Neuronal stem cell (in vitro differentiated cells): ENCODE measurements around the gene GABRG3.

Experiments
- DNase-seq: peaks from one replicate; pipeline ENCODE4 v3.0.0-alpha.2; 2013; ENCODE audit warnings: low spot score
- H2AFZ ChIP-seq: one replicate; pipeline ENCODE4 v1.6.1; 2013; ENCODE audit warnings: mild to moderate bottlenecking, low read length, inconsistent platforms
- H2AK5ac ChIP-seq: 2 replicates; pipeline ENCODE4 v1.6.1; 2013; ENCODE audit warnings: low read depth, mild to moderate bottlenecking, inconsistent platforms, low read length, moderate library complexity, mixed read lengths
- H2BK120ac ChIP-seq: 2 replicates; pipeline ENCODE4 v1.6.1; 2013; ENCODE audit warnings: low read depth, mild to moderate bottlenecking, inconsistent platforms, low read length, moderate library complexity, mixed read lengths
- H2BK12ac ChIP-seq: one replicate; pipeline ENCODE4 v1.6.1; 2013; ENCODE audit warnings: low read length, inconsistent platforms
- H2BK15ac ChIP-seq: 2 replicates; pipeline ENCODE4 v1.6.1; 2013; ENCODE audit warnings: mild to moderate bottlenecking, low read length, inconsistent platforms, mixed read lengths
- H2BK5ac ChIP-seq: one replicate; pipeline ENCODE4 v1.6.1; 2013; ENCODE audit warnings: inconsistent platforms, mild to moderate bottlenecking, low read length, moderate library complexity
- H3K14ac ChIP-seq: one replicate; pipeline ENCODE4 v1.6.1; 2013; ENCODE audit warnings: low read length, inconsistent platforms
- H3K18ac ChIP-seq: 2 replicates; pipeline ENCODE4 v1.6.1; 2013; ENCODE audit warnings: low read length, inconsistent platforms
- H3K23ac ChIP-seq: 2 replicates; pipeline ENCODE4 v1.6.1; 2013; ENCODE audit warnings: low read depth, mild to moderate bottlenecking, mixed read lengths, low read length, inconsistent platforms; ENCODE audit not compliant: poor library complexity
- H3K27ac ChIP-seq: replicated peaks from 3 replicates; pipeline ENCODE4 v1.5.1; 2013; ENCODE audit warnings: low read length, inconsistent platforms
- H3K27me3 ChIP-seq, 3 experiments: 2 replicates each; pipeline ENCODE4 v1.6.1; 2013; ENCODE audit warnings: low read length in 3 of 3, mild to moderate bottlenecking in 2 of 3, inconsistent platforms in 1 of 3, low read depth in 1 of 3, mixed read lengths in 1 of 3, moderate library complexity in 1 of 3; ENCODE audit not compliant: control insufficient read depth in 3 of 3, insufficient read depth in 3 of 3
- H3K36me3 ChIP-seq, 2 donors: replicated peaks in 1 of 2; 2 replicates each; pipeline ENCODE4 v1.6.1; 2013; ENCODE audit warnings: low read length in 2 of 2; ENCODE audit not compliant: control insufficient read depth in 2 of 2, insufficient read depth in 2 of 2
- H3K4ac ChIP-seq: 2 replicates; pipeline ENCODE4 v1.6.1; 2013; ENCODE audit warnings: inconsistent platforms, mild to moderate bottlenecking, low read length, moderate library complexity
- H3K4me1 ChIP-seq, 2 donors: 1 replicate in 1 of 2; 2 replicates in 1 of 2; pipeline ENCODE4 v1.6.1; 2013; ENCODE audit warnings: low read length in 2 of 2, low read depth in 1 of 2; ENCODE audit not compliant: control insufficient read depth in 2 of 2, insufficient read depth in 1 of 2
- H3K4me2 ChIP-seq: one replicate; pipeline ENCODE4 v1.6.1; 2013; ENCODE audit warnings: mild to moderate bottlenecking, low read length, inconsistent platforms; ENCODE audit not compliant: insufficient read depth, poor library complexity, severe bottlenecking
- H3K4me3 ChIP-seq, 2 donors: 2 replicates each; pipeline ENCODE4 v1.5.1; 2013; ENCODE audit warnings: low read length in 2 of 2, mild to moderate bottlenecking in 2 of 2, inconsistent platforms in 1 of 2, moderate library complexity in 1 of 2
- H3K79me1 ChIP-seq: one replicate; pipeline ENCODE4 v1.6.1; 2013; ENCODE audit warnings: low read depth, mild to moderate bottlenecking, inconsistent platforms, low read length, moderate library complexity
- H3K9ac ChIP-seq: one replicate; pipeline ENCODE4 v1.6.1; 2013; ENCODE audit warnings: mild to moderate bottlenecking, low read depth, low read length, inconsistent platforms; ENCODE audit not compliant: poor library complexity
- H3K9me3 ChIP-seq, 2 donors: replicated peaks in 1 of 2; 2 replicates each; pipeline versions ENCODE3 to v1.6.1; 2013; ENCODE audit warnings: low read length in 2 of 2, mild to moderate bottlenecking in 2 of 2, inconsistent platforms in 1 of 2, low read depth in 1 of 2, mixed read lengths in 1 of 2, moderate library complexity in 1 of 2; ENCODE audit not compliant: control insufficient read depth in 2 of 2, insufficient read depth in 1 of 2
- H4K8ac ChIP-seq: one replicate; pipeline ENCODE4 v1.6.1; 2013; ENCODE audit warnings: low read depth, mild to moderate bottlenecking, inconsistent platforms, low read length, moderate library complexity
- H4K91ac ChIP-seq: one replicate; pipeline ENCODE4 v1.6.1; 2013; ENCODE audit warnings: low read length, low read depth, mild to moderate bottlenecking, inconsistent platforms; ENCODE audit not compliant: poor library complexity
- WGBS, 2 donors: extraction: QIAGEN DNeasy Blood & Tissue Kit; methylation state at CpG; one replicate each; pipeline ENCODE4 v1.1.7; 2013; ENCODE audit warnings: missing lambda C conversion rate in 2 of 2, mixed read lengths in 1 of 2; ENCODE audit not compliant: insufficient read length in 2 of 2, insufficient replicate concordance in 1 of 2; ENCODE audit errors: extremely low coverage in 2 of 2; 5-methylcytosine and 5-hydroxymethylcytosine counted together

GABRG3 gene

DNA sequence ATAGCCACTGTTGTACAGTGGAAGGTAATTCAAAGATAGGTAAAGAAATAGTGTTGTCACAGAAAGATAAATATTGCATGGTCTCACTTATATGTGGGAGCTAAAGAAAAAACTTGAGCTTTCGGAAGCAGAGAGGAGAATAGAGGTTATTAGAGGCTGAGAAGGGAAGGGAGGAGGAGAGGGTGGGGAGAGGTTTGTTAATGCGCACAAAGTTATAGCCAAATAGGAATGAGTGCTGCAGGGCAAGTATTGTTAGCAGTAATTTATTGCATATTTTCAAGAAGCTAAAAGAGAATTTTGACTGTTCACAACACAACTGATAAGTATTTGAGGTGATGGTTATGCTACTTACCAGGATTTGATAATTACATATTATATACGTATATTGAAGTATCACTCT is 154.2 kb downstream of the GABRG3 start:
- H2BK120ac ChIP-seq, result no peak overlapping the region
- no peaks in the 10 kb centered on the region for H3K9me3 ChIP-seq
- H4K8ac ChIP-seq, result no peak overlapping the region
- no peak for DNase-seq
- no peak overlapping the region for H3K9ac ChIP-seq
- no peak overlapping the region for H3K14ac ChIP-seq
- no peaks in the 10 kb centered on the region for H3K36me3 ChIP-seq
- no peak overlapping the region for H3K18ac ChIP-seq
- WGBS, 2 donors, result no CpG with 5 or more reads among the region's 3 CpGs
- H4K91ac ChIP-seq, result no peak overlapping the region
- H3K4me3 ChIP-seq, result no peak overlapping the region
- no peak overlapping the region for H2AFZ ChIP-seq
- H3K79me1 ChIP-seq, result no peaks in the 10 kb centered on the region
- no peak overlapping the region for H3K23ac ChIP-seq
- no peak overlapping the region for H2BK12ac ChIP-seq
- H3K4me1 ChIP-seq, result peaks cover 0 to 4% of the 10 kb centered on the region in 2 donors
- no peak overlapping the region for H3K4ac ChIP-seq
- no peaks in the 10 kb centered on the region for H3K27me3 ChIP-seq
- no peak overlapping the region for H2AK5ac ChIP-seq
- no peak overlapping the region for H3K4me2 ChIP-seq
- H2BK15ac ChIP-seq, result no peak overlapping the region
- H3K27ac ChIP-seq, result no peak overlapping the region
- H2BK5ac ChIP-seq, result no peak overlapping the region

DNA sequence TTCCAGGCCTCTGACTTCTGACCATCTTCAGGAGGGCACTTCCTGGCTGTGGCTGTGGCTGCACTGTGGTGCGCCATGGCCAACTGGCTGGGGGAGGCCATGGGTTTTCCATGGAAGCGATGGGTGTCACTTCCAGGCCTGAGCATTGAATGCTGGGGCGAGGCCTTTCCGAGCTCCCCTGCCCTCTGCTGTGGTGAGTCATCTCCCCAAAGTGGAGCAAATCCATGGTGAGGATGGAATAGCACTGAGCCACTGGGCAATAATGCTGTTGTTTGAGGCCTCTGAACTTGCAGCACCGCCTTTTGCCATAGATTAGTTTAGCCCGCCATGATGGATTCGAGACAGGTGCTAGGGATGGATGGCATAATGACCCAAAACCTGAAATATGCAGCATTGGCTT is 155.5 kb downstream of the GABRG3 start:
- no peak overlapping the region for H3K14ac ChIP-seq
- H3K4me1 ChIP-seq, result peaks cover 0 to 4% of the 10 kb centered on the region in 2 donors
- no peak overlapping the region for H4K8ac ChIP-seq
- H3K27me3 ChIP-seq, result no peaks in the 10 kb centered on the region
- no peak overlapping the region for H2AFZ ChIP-seq
- H3K79me1 ChIP-seq, result no peaks in the 10 kb centered on the region
- H2BK120ac ChIP-seq, result no peak overlapping the region
- no CpG with 5 or more reads among the region's 7 CpGs for WGBS, 2 donors
- no peaks in the 10 kb centered on the region for H3K36me3 ChIP-seq
- H3K4me2 ChIP-seq, result no peak overlapping the region
- H2BK12ac ChIP-seq, result no peak overlapping the region
- peak overlapping the region; percentile 30 for H2BK15ac ChIP-seq
- peak overlapping the region in 1 of 2 donors; percentile 44 for H3K4me3 ChIP-seq
- peak overlapping the region; percentile 24 for H2AK5ac ChIP-seq
- no peak for DNase-seq
- no peak overlapping the region for H2BK5ac ChIP-seq
- H3K23ac ChIP-seq, result no peak overlapping the region
- no peaks in the 10 kb centered on the region for H3K9me3 ChIP-seq
- no peak overlapping the region for H3K27ac ChIP-seq
- no peak overlapping the region for H4K91ac ChIP-seq
- H3K9ac ChIP-seq, result no peak overlapping the region
- H3K18ac ChIP-seq, result no peak overlapping the region
- H3K4ac ChIP-seq, result no peak overlapping the region

DNA sequence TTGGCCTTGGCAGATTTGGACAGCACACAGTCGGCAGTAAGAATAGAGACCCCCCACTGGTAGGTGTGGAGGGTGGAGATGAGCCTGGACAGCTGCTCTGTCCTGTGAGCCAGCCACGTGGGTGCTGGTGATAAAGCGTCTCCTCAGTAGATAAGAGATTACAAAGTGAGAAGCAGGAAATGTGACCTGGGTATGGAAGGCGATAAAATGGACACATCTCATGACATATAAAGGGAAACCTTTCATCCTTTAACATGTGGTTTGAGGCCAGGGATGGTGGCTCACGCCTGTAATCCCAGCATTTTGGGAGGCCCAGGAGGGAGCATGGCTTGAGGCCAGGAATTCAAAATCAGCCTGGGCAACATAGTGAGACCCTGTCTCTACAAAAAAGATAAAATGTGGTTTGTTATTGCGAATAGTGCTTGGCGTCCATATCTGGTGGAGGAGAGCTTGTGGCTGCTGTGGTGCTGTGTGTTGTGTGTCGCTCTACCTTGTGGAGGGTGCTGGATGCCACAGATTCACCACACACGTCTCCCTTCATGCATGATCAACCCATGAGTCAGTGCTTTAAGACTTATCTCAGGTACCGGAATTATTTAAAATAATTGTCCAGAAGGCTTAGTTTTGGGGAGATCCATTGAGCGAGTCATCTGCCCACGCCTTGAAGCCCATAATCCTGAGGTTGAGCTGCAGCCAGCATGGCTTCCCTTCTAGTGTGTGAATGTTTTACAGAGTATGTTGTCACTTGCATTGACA is 157.0 kb downstream of the GABRG3 start:
- H3K79me1 ChIP-seq, result no peaks in the 10 kb centered on the region
- no peak overlapping the region for H2AK5ac ChIP-seq
- no peak overlapping the region for H4K91ac ChIP-seq
- H3K9me3 ChIP-seq, result no peaks in the 10 kb centered on the region
- WGBS, 2 donors, result no CpG with 5 or more reads among the region's 12 CpGs
- no peaks in the 10 kb centered on the region for H3K36me3 ChIP-seq
- no peak overlapping the region for H4K8ac ChIP-seq
- no peak overlapping the region for H3K14ac ChIP-seq
- H2BK12ac ChIP-seq, result no peak overlapping the region
- no peak overlapping the region for H2BK120ac ChIP-seq
- H3K4me3 ChIP-seq, result no peak overlapping the region
- no peak overlapping the region for H3K23ac ChIP-seq
- H3K9ac ChIP-seq, result no peak overlapping the region
- H3K4ac ChIP-seq, result no peak overlapping the region
- H3K27me3 ChIP-seq, result no peaks in the 10 kb centered on the region
- H2BK15ac ChIP-seq, result no peak overlapping the region
- peaks cover 0 to 4% of the 10 kb centered on the region in 2 donors for H3K4me1 ChIP-seq
- no peak overlapping the region for H2AFZ ChIP-seq
- no peak overlapping the region for H3K27ac ChIP-seq
- H3K4me2 ChIP-seq, result no peak overlapping the region
- no peak overlapping the region for H3K18ac ChIP-seq
- no peak overlapping the region for H2BK5ac ChIP-seq
- DNase-seq, result no peak

DNA sequence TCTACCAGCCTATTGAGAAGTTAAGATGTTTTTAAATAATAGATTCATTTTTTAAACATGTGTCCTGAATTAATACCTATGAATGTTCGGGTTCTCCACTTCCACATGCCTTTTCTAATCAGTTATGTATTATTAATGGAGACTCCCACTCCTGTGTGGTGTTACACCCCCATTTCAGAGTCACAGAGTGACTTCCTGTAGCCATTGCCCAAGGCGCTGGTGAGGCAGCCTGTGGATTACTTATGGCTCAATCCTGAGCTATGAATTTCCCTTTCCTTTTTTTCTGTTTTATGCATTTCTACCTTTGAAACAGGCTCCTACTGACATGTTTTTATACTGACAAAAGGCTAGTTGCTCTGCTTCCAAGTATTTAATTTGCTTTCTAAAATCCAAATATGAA is 162.3 kb downstream of the GABRG3 start:
- Histone ChIP-seq H3K18ac (no peak overlapping the region), H2AK5ac (no peak overlapping the region)

More for the DNA sequence above, 162.3 kb downstream of the GABRG3 start:
- H3K36me3 ChIP-seq, result no peaks in the 10 kb centered on the region
- no peak overlapping the region for H3K14ac ChIP-seq
- no peak overlapping the region for H3K23ac ChIP-seq
- no peaks in the 10 kb centered on the region for H3K4me1 ChIP-seq
- no peak overlapping the region for H3K4me3 ChIP-seq
- no peaks in the 10 kb centered on the region for H3K9me3 ChIP-seq
- no peak overlapping the region for H2BK12ac ChIP-seq
- DNase-seq, result no peak
- no CpG with 5 or more reads among the region's 2 CpGs for WGBS, 2 donors
- H2BK120ac ChIP-seq, result no peak overlapping the region
- no peak overlapping the region for H2BK15ac ChIP-seq
- H3K27me3 ChIP-seq, result no peaks in the 10 kb centered on the region
- H3K79me1 ChIP-seq, result no peaks in the 10 kb centered on the region
- no peak overlapping the region for H3K27ac ChIP-seq
- no peak overlapping the region for H4K91ac ChIP-seq
- H2AFZ ChIP-seq, result no peak overlapping the region
- H4K8ac ChIP-seq, result no peak overlapping the region
- no peak overlapping the region for H3K9ac ChIP-seq
- H2BK5ac ChIP-seq, result no peak overlapping the region
- H3K4ac ChIP-seq, result no peak overlapping the region
- no peak overlapping the region for H3K4me2 ChIP-seq
